HepG2 (cell line): ENCODE data around the gene UBTD2. TPM values are rescaled to one million over a fixed set of nuclear protein-coding genes. Genes with fewer than 3 reads are reported as not detected.
A peak's percentile ranks its signal among the peaks of the same experiment; 100 is the strongest.

Experiments
- KDM2A ChIP-seq: sonication (generic); formaldehyde crosslinking; IDR thresholded peaks from 2 replicates; pipeline ENCODE4 v1.4.0; 2020; ENCODE audit warnings: low read depth, missing genetic modification reagents, borderline replicate concordance
- KDM3A ChIP-seq: IDR thresholded peaks from 2 replicates; pipeline ENCODE4 v1.6.1; 2018; ENCODE audit warnings: low read depth, missing compliant biosample characterization
- KLF16 ChIP-seq, 2 experiments: sonication (generic) in 1 of 2; formaldehyde crosslinking in 1 of 2; IDR thresholded peaks; 2 replicates each; pipeline versions ENCODE4 v1.6.1 to v1.8.0; 2016 to 2023; ENCODE audit warnings: missing genetic modification reagents in 2 of 2, missing compliant biosample characterization in 1 of 2
- MED8 ChIP-seq: sonication (generic); formaldehyde crosslinking; IDR thresholded peaks from 2 replicates; pipeline ENCODE4 v1.8.1; 2023; ENCODE audit warnings: mild to moderate bottlenecking, missing genetic modification reagents; ENCODE audit not compliant: insufficient replicate concordance
- NFIB ChIP-seq: sonication (generic); formaldehyde crosslinking; IDR thresholded peaks from 2 replicates; pipeline ENCODE4 v1.9.0; 2021; ENCODE audit warnings: missing genetic modification reagents, mild to moderate bottlenecking, borderline replicate concordance
- SP5 ChIP-seq: IDR thresholded peaks from 2 replicates; pipeline ENCODE4 v1.6.1; 2016; ENCODE audit warnings: low read depth, borderline replicate concordance
- XBP1 ChIP-seq: sonication (generic); formaldehyde crosslinking; IDR thresholded peaks from 2 replicates; pipeline ENCODE4 v1.5.0; 2020; ENCODE audit warnings: missing genetic modification reagents
- ZNF136 ChIP-seq: sonication (generic); formaldehyde crosslinking; IDR thresholded peaks from 2 replicates; pipeline ENCODE4 v1.8.1; 2022; ENCODE audit warnings: low read depth, mild to moderate bottlenecking, moderate library complexity, missing genetic modification reagents
- ZNF326 ChIP-seq: sonication (generic); formaldehyde crosslinking; IDR thresholded peaks from 2 replicates; pipeline ENCODE4 v1.4.0; 2020; ENCODE audit warnings: missing genetic modification reagents, borderline replicate concordance
- ZNF343 ChIP-seq: sonication (generic); formaldehyde crosslinking; IDR thresholded peaks from 2 replicates; pipeline ENCODE4 v1.4.0; 2020; ENCODE audit warnings: mild to moderate bottlenecking, missing genetic modification reagents
- ZNF704 ChIP-seq: sonication (generic); formaldehyde crosslinking; IDR thresholded peaks from 2 replicates; pipeline ENCODE4 v1.8.1; 2023; ENCODE audit warnings: mild to moderate bottlenecking, inconsistent platforms, moderate library complexity, missing genetic modification reagents, borderline replicate concordance
- polyA plus RNA-seq, 8 experiments: library from polyadenylated mRNA; depleted of rRNA in 3 of 8; stranded (reverse) in 7 of 8; unstranded in 1 of 8; fragments of >200 nt; fragmentation: Illumina TruSeq in 4 of 8; extraction: Trizol in 4 of 8; gene quantifications; 2 replicates each; pipeline versions ENCODE4 v1.2.1 to v1.2.3, GENCODE V29; 2011 to 2016; ENCODE audit warnings: low read depth in 4 of 8, missing spikeins in 1 of 8, mixed read lengths in 1 of 8; ENCODE audit not compliant: insufficient read depth in 1 of 8
- total RNA-seq, 5 experiments: library from RNA; depleted of rRNA; stranded (reverse); fragments of >200 nt; fragmentation: Illumina TruSeq; extraction: Trizol; gene quantifications; 2 replicates each; pipeline ENCODE4 v1.2.3, GENCODE V29; 2016; ENCODE audit warnings: low read depth in 1 of 5
- TF ChIP-seq, protein P1 (sequence below): sonication (generic); formaldehyde crosslinking; IDR thresholded peaks from 2 replicates; pipeline ENCODE4 v1.4.0; 2020; ENCODE audit warnings: missing genetic modification reagents
- TF ChIP-seq, protein P2 (sequence below): sonication (generic); formaldehyde crosslinking; IDR thresholded peaks from 2 replicates; pipeline ENCODE4 v1.5.1; 2020; ENCODE audit warnings: missing genetic modification reagents, mild to moderate bottlenecking, borderline replicate concordance
- TF ChIP-seq, protein P3 (sequence below): sonication (generic); formaldehyde crosslinking; IDR thresholded peaks from 2 replicates; pipeline ENCODE4 v1.4.0; 2020; ENCODE audit warnings: missing genetic modification reagents
- TF ChIP-seq, protein P4 (sequence below): sonication (generic); formaldehyde crosslinking; IDR thresholded peaks from 2 replicates; pipeline ENCODE4 v1.8.0; 2022; ENCODE audit warnings: missing genetic modification reagents, low read depth, mild to moderate bottlenecking, borderline replicate concordance

UBTD2 gene
- total and polyA plus RNA-seq, 2 of the 13 experiments (the other 11 are each of a cell fraction or from before 2014, with no cell fraction given), result 15.2 to 24.1 TPM

GRCh38 chr5:172283020-172283861 is at the start of gene UBTD2 (continued):
- TF ChIP-seq, protein P1, sequence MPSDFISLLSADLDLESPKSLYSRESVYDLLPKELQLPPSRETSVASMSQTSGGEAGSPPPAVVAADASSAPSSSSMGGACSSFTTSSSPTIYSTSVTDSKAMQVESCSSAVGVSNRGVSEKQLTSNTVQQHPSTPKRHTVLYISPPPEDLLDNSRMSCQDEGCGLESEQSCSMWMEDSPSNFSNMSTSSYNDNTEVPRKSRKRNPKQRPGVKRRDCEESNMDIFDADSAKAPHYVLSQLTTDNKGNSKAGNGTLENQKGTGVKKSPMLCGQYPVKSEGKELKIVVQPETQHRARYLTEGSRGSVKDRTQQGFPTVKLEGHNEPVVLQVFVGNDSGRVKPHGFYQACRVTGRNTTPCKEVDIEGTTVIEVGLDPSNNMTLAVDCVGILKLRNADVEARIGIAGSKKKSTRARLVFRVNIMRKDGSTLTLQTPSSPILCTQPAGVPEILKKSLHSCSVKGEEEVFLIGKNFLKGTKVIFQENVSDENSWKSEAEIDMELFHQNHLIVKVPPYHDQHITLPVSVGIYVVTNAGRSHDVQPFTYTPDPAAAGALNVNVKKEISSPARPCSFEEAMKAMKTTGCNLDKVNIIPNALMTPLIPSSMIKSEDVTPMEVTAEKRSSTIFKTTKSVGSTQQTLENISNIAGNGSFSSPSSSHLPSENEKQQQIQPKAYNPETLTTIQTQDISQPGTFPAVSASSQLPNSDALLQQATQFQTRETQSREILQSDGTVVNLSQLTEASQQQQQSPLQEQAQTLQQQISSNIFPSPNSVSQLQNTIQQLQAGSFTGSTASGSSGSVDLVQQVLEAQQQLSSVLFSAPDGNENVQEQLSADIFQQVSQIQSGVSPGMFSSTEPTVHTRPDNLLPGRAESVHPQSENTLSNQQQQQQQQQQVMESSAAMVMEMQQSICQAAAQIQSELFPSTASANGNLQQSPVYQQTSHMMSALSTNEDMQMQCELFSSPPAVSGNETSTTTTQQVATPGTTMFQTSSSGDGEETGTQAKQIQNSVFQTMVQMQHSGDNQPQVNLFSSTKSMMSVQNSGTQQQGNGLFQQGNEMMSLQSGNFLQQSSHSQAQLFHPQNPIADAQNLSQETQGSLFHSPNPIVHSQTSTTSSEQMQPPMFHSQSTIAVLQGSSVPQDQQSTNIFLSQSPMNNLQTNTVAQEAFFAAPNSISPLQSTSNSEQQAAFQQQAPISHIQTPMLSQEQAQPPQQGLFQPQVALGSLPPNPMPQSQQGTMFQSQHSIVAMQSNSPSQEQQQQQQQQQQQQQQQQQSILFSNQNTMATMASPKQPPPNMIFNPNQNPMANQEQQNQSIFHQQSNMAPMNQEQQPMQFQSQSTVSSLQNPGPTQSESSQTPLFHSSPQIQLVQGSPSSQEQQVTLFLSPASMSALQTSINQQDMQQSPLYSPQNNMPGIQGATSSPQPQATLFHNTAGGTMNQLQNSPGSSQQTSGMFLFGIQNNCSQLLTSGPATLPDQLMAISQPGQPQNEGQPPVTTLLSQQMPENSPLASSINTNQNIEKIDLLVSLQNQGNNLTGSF, result no peak
- TF ChIP-seq MED8, result no peak
- no peak for TF ChIP-seq SP5 (CRISPR knock-in tag)
- peak; percentile 46; the same call in 1 of the 2 replicates for TF ChIP-seq KDM3A (CRISPR knock-in tag)
- TF ChIP-seq, protein P2, sequence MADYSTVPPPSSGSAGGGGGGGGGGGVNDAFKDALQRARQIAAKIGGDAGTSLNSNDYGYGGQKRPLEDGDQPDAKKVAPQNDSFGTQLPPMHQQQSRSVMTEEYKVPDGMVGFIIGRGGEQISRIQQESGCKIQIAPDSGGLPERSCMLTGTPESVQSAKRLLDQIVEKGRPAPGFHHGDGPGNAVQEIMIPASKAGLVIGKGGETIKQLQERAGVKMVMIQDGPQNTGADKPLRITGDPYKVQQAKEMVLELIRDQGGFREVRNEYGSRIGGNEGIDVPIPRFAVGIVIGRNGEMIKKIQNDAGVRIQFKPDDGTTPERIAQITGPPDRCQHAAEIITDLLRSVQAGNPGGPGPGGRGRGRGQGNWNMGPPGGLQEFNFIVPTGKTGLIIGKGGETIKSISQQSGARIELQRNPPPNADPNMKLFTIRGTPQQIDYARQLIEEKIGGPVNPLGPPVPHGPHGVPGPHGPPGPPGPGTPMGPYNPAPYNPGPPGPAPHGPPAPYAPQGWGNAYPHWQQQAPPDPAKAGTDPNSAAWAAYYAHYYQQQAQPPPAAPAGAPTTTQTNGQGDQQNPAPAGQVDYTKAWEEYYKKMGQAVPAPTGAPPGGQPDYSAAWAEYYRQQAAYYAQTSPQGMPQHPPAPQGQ (CRISPR knock-in tag), result no peak
- no peak for TF ChIP-seq NFIB (CRISPR knock-in tag)
- TF ChIP-seq, protein P3, sequence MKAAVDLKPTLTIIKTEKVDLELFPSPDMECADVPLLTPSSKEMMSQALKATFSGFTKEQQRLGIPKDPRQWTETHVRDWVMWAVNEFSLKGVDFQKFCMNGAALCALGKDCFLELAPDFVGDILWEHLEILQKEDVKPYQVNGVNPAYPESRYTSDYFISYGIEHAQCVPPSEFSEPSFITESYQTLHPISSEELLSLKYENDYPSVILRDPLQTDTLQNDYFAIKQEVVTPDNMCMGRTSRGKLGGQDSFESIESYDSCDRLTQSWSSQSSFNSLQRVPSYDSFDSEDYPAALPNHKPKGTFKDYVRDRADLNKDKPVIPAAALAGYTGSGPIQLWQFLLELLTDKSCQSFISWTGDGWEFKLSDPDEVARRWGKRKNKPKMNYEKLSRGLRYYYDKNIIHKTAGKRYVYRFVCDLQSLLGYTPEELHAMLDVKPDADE, result no peak
- peak; percentile 58; the same call in 1 of the 2 replicates for TF ChIP-seq KDM2A (CRISPR knock-in tag)
- no peak for TF ChIP-seq ZNF326 (CRISPR knock-in tag)
- TF ChIP-seq XBP1, result no peak
- no peak for TF ChIP-seq ZNF343 (CRISPR knock-in tag)
- TF ChIP-seq ZNF704, result peak; percentile 47; the same call in 1 of the 2 replicates
- TF ChIP-seq ZNF136, result no peak
- TF ChIP-seq, protein P4, sequence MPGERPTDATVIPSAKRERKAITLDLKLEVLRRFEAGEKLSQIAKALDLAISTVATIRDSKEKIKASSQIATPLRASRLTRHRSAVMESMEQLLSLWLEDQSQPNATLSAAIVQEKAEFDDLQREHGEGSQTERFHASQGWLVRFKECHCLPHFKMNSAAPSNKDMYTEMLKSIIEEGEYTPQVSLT (CRISPR knock-in tag), result no peak
- TF ChIP-seq KLF16 (CRISPR knock-in tag; IDR thresholded peaks at IDR 0.05), result peak in 1 of 2 experiments; percentile 64; a peak in 1 of 4 replicates
